GM19452 (cell line): ENCODE results near the gene ELOVL3.

Source experiments
- ATAC-seq: cut with Tn5 transposase; IDR thresholded peaks from one replicate; pipeline ENCODE4 v1.9.1; 2021; ENCODE audit not compliant: unreplicated experiment

Gene ELOVL3

GRCh38 chr10:102226542-102226870 is 407 bp downstream of the ELOVL3 start:
- ATAC-seq, result no peak

- no peak for ATAC-seq
Measured at GRCh38 chr10:102227050-102227449, 951 bp downstream of the ELOVL3 start.

- ATAC-seq, result no peak
Measured at GRCh38 chr10:102229810-102230263, 3.7 kb downstream of the ELOVL3 start.

GRCh38 chr10:102230264-102230860 is 4.3 kb downstream of the ELOVL3 start:
- ATAC-seq, result no peak

GRCh38 chr10:102230861-102231356 is 4.8 kb downstream of the ELOVL3 start:
- no peak for ATAC-seq

- ATAC-seq, result no peak
Measured at GRCh38 chr10:102231357-102232318, 5.5 kb downstream of the ELOVL3 start.

GRCh38 chr10:102233997-102234396 is 7.9 kb downstream of the ELOVL3 start:
- ATAC-seq, result no peak

- ATAC-seq, result no peak
Measured at GRCh38 chr10:102234888-102235597, 8.9 kb downstream of the ELOVL3 start.

- no peak for ATAC-seq
Measured at GRCh38 chr10:102235598-102235920, 9.5 kb downstream of the ELOVL3 start.

GRCh38 chr10:102236006-102236405 is 9.9 kb downstream of the ELOVL3 start:
- no peak for ATAC-seq

- no peak for ATAC-seq
Measured at GRCh38 chr10:102237711-102238252, 11.7 kb downstream of the ELOVL3 start.

GRCh38 chr10:102240467-102241031 is 14.4 kb downstream of the ELOVL3 start:
- ATAC-seq, result no peak

- no peak for ATAC-seq
Measured at GRCh38 chr10:102241032-102241443, 14.9 kb downstream of the ELOVL3 start.

- no peak for ATAC-seq
Measured at GRCh38 chr10:102241444-102242117, 15.5 kb downstream of the ELOVL3 start, which contains the start of gene PITX3. Gene PITX3, minus strand, starts transcription at chr10:102241512. Its CDS starts 9,432 bp downstream, at chr10:102232080.

- ATAC-seq, result no peak
Measured at GRCh38 chr10:102242118-102242485, 16.0 kb downstream of the ELOVL3 start.

- ATAC-seq, result no peak
Measured at GRCh38 chr10:102243309-102243708, 17.2 kb downstream of the ELOVL3 start.

GRCh38 chr10:102245082-102245931 is 19.2 kb downstream of the ELOVL3 start, which contains the start of gene GBF1:
Gene GBF1, plus strand, starts transcription at chr10:102245532. Its CDS starts 13,407 bp downstream, at chr10:102258939.
- peak; percentile 88 for ATAC-seq

- ATAC-seq, result peak; percentile 2
Measured at GRCh38 chr10:102245932-102246251, 19.8 kb downstream of the ELOVL3 start.

GRCh38 chr10:102246261-102246660 is 20.2 kb downstream of the ELOVL3 start:
- no peak for ATAC-seq
